AG04449 (cell line): Measurements from ENCODE around the gene ILF2.
A peak's percentile ranks its signal among the peaks of the same experiment; 100 is the strongest.

Experiments used
- CTCF ChIA-PET: fragments of 350-600 bp; formaldehyde crosslinking; extraction: SDS; loops from one replicate; lab custom pipeline; 2021; ENCODE audit warnings: antibody characterized with exemption; lab: Yijun Ruan, JAX
- POLR2A ChIA-PET: fragments of 400-600, 350-600 bp; formaldehyde crosslinking; extraction: SDS; loops from one replicate; lab custom pipeline; 2020; ENCODE audit warnings: antibody characterized with exemption, inconsistent platforms; lab: Yijun Ruan, JAX
- DNase-seq: peaks from one replicate; pipeline ENCODE4 v3.0.0-alpha.2; 2010; ENCODE audit warnings: low read depth, low spot score
- H3K4me3 ChIP-seq: 2 replicates; pipeline ENCODE4 v1.5.1; 2011; ENCODE audit warnings: low read depth, mild to moderate bottlenecking, control low read depth, low read length
- TF ChIP-seq, protein P1 (sequence below): IDR thresholded peaks from one replicate; pipeline ENCODE4 v1.5.1; 2011; ENCODE audit warnings: mild to moderate bottlenecking, moderate library complexity, low read length, control low read depth, inconsistent platforms; ENCODE audit not compliant: insufficient read depth; ENCODE audit errors: missing control alignments

ILF2 gene

DNA sequence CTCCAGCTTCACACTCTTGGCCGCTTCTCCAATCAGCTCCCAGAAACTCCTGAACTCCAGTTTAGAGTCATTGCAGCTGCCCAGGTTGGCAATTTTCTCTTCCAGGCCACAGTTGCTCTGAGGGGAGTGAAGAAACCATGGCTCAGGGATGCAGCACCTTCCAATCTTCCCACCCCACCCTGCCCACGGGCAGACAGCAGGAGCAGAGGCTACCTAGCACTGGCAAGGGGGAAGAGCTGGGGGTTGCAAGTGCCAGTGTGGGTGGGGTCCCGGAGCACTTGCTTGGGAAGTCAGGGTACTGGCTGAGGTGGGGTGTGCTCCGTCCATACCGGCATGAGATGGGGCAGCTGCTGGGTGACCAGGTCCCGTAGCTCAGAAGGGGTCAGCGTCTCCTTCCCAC, 55.9 kb downstream of the ILF2 start:
- POLR2A ChIA-PET: interaction anchor here (0.7 to 9.4 kb wide), 5 partner anchors 8 to 83 kb away, joined by 3 to 127 read pairs (median 5); partner anchors contain the start of gene S100A13
- no peak for DNase-seq
- CTCF ChIA-PET: interaction anchor here (1.0 to 12.8 kb wide), 6 partner anchors 12 to 106 kb away, joined by 3 to 178 read pairs (median 58); partner anchors contain the start of genes CHTOP, S100A1 and S100A13
- TF ChIP-seq, protein P1, sequence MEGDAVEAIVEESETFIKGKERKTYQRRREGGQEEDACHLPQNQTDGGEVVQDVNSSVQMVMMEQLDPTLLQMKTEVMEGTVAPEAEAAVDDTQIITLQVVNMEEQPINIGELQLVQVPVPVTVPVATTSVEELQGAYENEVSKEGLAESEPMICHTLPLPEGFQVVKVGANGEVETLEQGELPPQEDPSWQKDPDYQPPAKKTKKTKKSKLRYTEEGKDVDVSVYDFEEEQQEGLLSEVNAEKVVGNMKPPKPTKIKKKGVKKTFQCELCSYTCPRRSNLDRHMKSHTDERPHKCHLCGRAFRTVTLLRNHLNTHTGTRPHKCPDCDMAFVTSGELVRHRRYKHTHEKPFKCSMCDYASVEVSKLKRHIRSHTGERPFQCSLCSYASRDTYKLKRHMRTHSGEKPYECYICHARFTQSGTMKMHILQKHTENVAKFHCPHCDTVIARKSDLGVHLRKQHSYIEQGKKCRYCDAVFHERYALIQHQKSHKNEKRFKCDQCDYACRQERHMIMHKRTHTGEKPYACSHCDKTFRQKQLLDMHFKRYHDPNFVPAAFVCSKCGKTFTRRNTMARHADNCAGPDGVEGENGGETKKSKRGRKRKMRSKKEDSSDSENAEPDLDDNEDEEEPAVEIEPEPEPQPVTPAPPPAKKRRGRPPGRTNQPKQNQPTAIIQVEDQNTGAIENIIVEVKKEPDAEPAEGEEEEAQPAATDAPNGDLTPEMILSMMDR: no peak
- H3K4me3 ChIP-seq: no peak overlapping the region

DNA sequence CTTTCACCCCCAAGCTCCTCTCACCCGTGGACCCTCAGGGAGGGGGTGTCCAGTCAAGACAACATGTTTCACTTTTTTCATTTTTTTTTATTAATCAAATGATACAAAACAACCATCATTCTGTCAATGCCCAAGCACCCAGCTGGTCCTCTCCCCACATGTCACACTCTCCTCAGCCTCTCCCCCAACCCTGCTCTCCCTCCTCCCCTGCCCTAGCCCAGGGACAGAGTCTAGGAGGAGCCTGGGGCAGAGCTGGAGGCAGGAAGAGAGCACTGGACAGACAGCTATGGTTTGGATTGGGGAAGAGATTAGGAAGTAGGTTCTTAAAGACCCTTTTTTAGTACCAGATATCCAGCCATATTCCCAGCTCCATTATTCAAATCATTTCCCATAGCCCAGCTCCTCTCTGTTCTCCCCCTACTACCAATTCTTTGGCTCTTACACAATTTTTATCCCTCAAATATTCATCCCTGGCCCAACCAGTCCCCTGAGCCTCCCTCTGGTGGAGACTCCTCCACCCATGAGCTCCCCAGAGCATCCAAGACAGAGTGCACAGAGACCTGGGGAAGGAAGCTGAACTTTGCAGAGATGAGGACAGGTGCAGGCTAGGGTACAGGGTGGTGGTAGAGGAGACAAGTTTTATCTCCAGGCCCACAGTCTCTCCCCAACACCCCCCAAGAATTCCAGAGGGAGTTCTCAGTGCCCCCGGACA, 56.4 kb downstream of the ILF2 start:
- no peak for DNase-seq
- CTCF ChIA-PET: interaction anchor here (1.0 to 12.8 kb wide), 7 partner anchors 11 to 105 kb away, joined by 3 to 178 read pairs (median 24); partner anchors contain the start of genes CHTOP, S100A1 and S100A13
- H3K4me3 ChIP-seq: no peak overlapping the region
- TF ChIP-seq, protein P1: peak; percentile 19
- POLR2A ChIA-PET: interaction anchor here (1.2 to 9.4 kb wide), 4 partner anchors 9 to 80 kb away, joined by 3 to 127 read pairs (median 8); partner anchors contain the start of gene S100A13

DNA sequence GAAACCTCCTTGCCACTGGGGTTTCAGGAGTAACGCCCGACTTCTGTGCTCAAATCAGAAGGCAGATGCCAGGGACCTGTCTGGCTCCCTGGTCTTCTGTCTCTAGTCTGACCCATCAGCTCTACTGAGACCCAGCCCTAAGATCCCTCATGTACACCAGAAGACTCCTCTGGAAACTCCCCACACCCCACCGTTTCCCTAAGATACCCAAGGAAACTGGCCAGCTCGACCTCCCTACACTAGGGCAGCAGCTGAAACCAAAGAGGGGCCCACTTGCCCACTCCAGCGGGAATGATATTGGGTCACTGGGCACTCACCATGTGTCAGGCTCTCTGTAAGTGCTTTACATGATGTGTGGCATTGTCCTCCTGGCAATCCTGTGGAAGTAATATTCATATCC, 57.4 kb downstream of the ILF2 start:
- peak overlapping the region; percentile 83 for H3K4me3 ChIP-seq
- TF ChIP-seq, protein P1: no peak
- POLR2A ChIA-PET: interaction anchor here (0.6 to 9.4 kb wide), 11 partner anchors 8 to 107 kb away, joined by 3 to 127 read pairs (median 6); partner anchors contain the start of genes CHTOP, S100A1, S100A13 and S100A6
- DNase-seq: no peak
- CTCF ChIA-PET: interaction anchor here (1.6 to 12.8 kb wide), 6 partner anchors 7 to 104 kb away, joined by 4 to 178 read pairs (median 58); partner anchors contain the start of genes CHTOP, S100A1 and S100A13

DNA sequence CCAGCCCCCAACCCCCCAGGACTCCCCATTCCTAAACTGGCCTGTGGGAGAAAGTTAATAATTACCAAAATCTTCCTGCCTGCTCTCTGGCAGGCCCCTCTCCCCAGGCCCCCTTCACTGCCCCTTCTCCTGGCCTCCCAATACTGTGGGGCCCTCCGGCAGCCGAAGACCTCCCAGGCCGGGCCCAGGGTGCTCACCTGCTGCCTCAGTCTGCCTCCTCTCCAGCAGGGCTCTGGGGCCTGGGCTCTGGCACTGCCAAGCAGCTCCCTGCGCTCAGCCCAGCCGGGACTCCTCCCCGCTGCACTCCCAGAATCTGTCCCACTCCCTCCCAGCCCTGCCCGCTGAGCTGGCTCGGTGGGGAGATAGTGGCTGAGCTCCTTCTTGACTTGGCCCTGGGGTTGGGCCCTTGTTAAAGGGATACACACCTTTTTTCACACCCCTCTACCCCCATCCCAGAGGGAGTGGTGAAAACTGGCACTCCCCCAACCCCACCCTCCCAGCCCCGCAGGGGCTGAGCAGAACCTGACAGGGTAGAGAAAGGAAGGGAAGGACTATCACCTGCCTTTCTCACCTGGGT, 58.0 kb downstream of the ILF2 start, which contains the start of gene S100A16:
TSS of gene S100A16 (minus strand) at position 383 of the 577 bp plus-strand sequence. CDS start 4,986 bp downstream, outside the sequence.
- DNase-seq: no peak
- TF ChIP-seq, protein P1: no peak
- ChIA-PET POLR2A (interaction anchor here (0.6 to 9.4 kb wide), 14 partner anchors 9 to 106 kb away, joined by 3 to 127 read pairs (median 6); partner anchors contain the start of genes CHTOP, S100A1, S100A13 and S100A6), CTCF (interaction anchor here (0.6 to 12.8 kb wide), 12 partner anchors 8 to 373 kb away, joined by 3 to 178 read pairs (median 4); partner anchors contain the start of genes CHTOP, RAB13, S100A1 and S100A13)
- peak within 1 kb of the TSS; percentile 83 for H3K4me3 ChIP-seq

DNA sequence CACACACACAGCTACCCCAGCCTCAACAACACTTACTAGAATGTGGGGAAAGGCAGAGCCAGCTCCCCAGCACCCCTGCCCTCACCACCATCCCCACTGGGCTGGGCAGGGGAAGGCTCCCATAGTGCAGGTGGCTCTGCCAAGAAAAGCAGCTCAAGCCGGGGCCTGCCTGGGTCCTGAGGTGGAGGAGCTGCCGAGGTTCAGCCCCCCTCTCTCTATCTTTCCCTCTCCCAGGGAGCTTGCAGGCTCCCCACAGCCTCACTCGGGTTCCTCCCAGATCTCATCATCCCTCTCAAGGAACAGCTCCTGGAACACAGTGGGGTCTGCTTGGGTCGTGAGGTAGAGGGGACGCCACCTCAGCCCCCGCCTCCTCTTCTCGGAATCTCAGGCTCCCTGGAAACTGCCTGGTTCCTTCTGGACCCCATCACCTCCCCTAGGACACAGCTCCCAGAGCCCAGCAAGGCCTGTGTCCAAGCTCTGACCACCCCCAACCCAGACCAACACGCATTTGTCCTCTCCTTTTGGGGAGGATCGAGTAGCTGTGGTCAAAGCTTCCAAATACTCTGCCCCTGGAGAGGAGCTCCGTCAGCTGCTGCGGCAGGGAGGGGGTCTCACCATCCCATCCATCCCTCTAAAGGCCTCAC, 58.6 kb downstream of the ILF2 start:
- H3K4me3 ChIP-seq: peak overlapping the region; percentile 83
- POLR2A ChIA-PET: interaction anchor here (0.7 to 9.4 kb wide), 11 partner anchors 8 to 105 kb away, joined by 3 to 127 read pairs (median 6); partner anchors contain the start of genes CHTOP, S100A1, S100A13 and S100A6
- CTCF ChIA-PET: interaction anchor here (0.6 to 12.8 kb wide), 13 partner anchors 8 to 374 kb away, joined by 3 to 178 read pairs (median 4); partner anchors contain the start of genes CHTOP, RAB13, S100A1 and S100A13
- TF ChIP-seq, protein P1: no peak
- DNase-seq: no peak
